ENCODE results near the gene ROPN1B. TPM values are rescaled to one million over a fixed set of nuclear protein-coding genes. Genes with fewer than 3 reads are reported as not detected.
"Not testable (repeated sequence)": the region's sequence is repeated elsewhere in the genome, so short reads cannot be mapped to it uniquely, and the experiment has no call there.

ROPN1B gene
- total RNA-seq, 1 experiment from 2014 or later = 0.69 TPM

GRCh38 chr3:125957674-125958510, 11.1 kb upstream of the ROPN1B start:
- no peak for DNase-seq (ENCODE audit: low spot score)

- no peak for DNase-seq (ENCODE audit: low spot score)
These were observed 10.3 kb upstream of the ROPN1B start for GRCh38 chr3:125958511-125959316.

GRCh38 chr3:125959317-125960065, 9.5 kb upstream of the ROPN1B start:
- DNase-seq (ENCODE audit: low spot score) = no peak

GRCh38 chr3:125960066-125960424, 8.9 kb upstream of the ROPN1B start:
- DNase-seq (ENCODE audit: low spot score) = no peak

- no peak for DNase-seq (ENCODE audit: low spot score)
These were observed 8.3 kb upstream of the ROPN1B start for GRCh38 chr3:125960456-125961288.

GRCh38 chr3:125961289-125961589, 7.7 kb upstream of the ROPN1B start:
- DNase-seq (ENCODE audit: low spot score) = no peak

- DNase-seq (ENCODE audit: low spot score) = not testable (repeated sequence)
These were observed 5.1 kb upstream of the ROPN1B start for GRCh38 chr3:125963834-125964233.

- DNase-seq (ENCODE audit: low spot score) = no peak
These were observed 3.5 kb upstream of the ROPN1B start for GRCh38 chr3:125965505-125965904.

- peak; percentile 48 for DNase-seq (ENCODE audit: low spot score)
These were observed 1.8 kb upstream of the ROPN1B start for GRCh38 chr3:125967156-125967555.

GRCh38 chr3:125968121-125968520, 857 bp upstream of the ROPN1B start:
- not testable (repeated sequence) for DNase-seq (ENCODE audit: low spot score)

GRCh38 chr3:125971997-125972944, 3.3 kb downstream of the ROPN1B start:
- DNase-seq (ENCODE audit: low spot score) = peak; percentile 45

- not testable (repeated sequence) for DNase-seq (ENCODE audit: low spot score)
These were observed 6.4 kb downstream of the ROPN1B start for GRCh38 chr3:125975245-125976002.

- DNase-seq (ENCODE audit: low spot score) = not testable (repeated sequence)
These were observed 7.0 kb downstream of the ROPN1B start for GRCh38 chr3:125976003-125976390.

- not testable (repeated sequence) for DNase-seq (ENCODE audit: low spot score)
These were observed 8.1 kb downstream of the ROPN1B start for GRCh38 chr3:125977104-125977503.

GRCh38 chr3:125984951-125985350, 16.0 kb downstream of the ROPN1B start:
- not testable (repeated sequence) for DNase-seq (ENCODE audit: low spot score)

- peak; percentile 63 for DNase-seq (ENCODE audit: low spot score)
These were observed 21.4 kb downstream of the ROPN1B start for GRCh38 chr3:125990253-125990970.

GRCh38 chr3:125996751-125997150, 27.8 kb downstream of the ROPN1B start:
- peak; percentile 28 for DNase-seq (ENCODE audit: low spot score)

GRCh38 chr3:126002189-126002588, 33.2 kb downstream of the ROPN1B start:
- DNase-seq (ENCODE audit: low spot score) = no peak
